A673 (cell line): ENCODE results near the gene TRERF1. TPM values are rescaled to one million over a fixed set of nuclear protein-coding genes. Genes with fewer than 3 reads are reported as not detected.

Source experiments
- BruUV-seq: library from RNA; stranded (reverse); fragments of 400-500 nt; replicated peaks from 2 replicates; lab custom pipeline; 2021; lab: Mats Ljungman, UMichigan
- CTCF ChIA-PET: fragments of 300-600 bp; sonication (Branson Sonifier 250); formaldehyde crosslinking; loops from one replicate; lab custom pipeline; 2022; ENCODE audit warnings: antibody characterized with exemption; lab: Charles Lee
- POLR2A ChIA-PET: fragments of 300-600 bp; sonication (Branson Sonifier 250); formaldehyde crosslinking; loops from one replicate; lab custom pipeline; 2022; ENCODE audit warnings: antibody characterized with exemption; ENCODE audit not compliant: low non-redundant PET; lab: Charles Lee
- DNase-seq: peaks from one replicate; pipeline ENCODE4 v3.0.0-alpha.2; 2015; ENCODE audit warnings: low spot score
- H3K27ac ChIP-seq: fragments of 200-600 bp; sonication (generic); 2 replicates; pipeline ENCODE4 v1.5.1; 2016; ENCODE audit warnings: mixed run types, low read depth, mild to moderate bottlenecking, mixed read lengths, antibody characterized with exemption, low read length; ENCODE audit not compliant: poor library complexity, severe bottlenecking
- H3K27me3 ChIP-seq: fragments of 200-600 bp; sonication (generic); replicated peaks from 2 replicates; pipeline ENCODE4 v1.6.1; 2017; ENCODE audit warnings: mixed run types, low read depth, mild to moderate bottlenecking, mixed read lengths, antibody characterized with exemption, low read length; ENCODE audit not compliant: insufficient read depth, poor library complexity
- H3K36me3 ChIP-seq: fragments of 200-600 bp; sonication (generic); 2 replicates; pipeline ENCODE4 v1.6.1; 2016; ENCODE audit warnings: mixed run types, mild to moderate bottlenecking, mixed read lengths, antibody characterized with exemption, low read length; ENCODE audit not compliant: insufficient read depth, poor library complexity, severe bottlenecking
- H3K4me1 ChIP-seq: fragments of 200-600 bp; sonication (generic); 2 replicates; pipeline ENCODE4 v1.6.1; 2017; ENCODE audit warnings: mixed run types, mild to moderate bottlenecking, mixed read lengths, antibody characterized with exemption, low read length; ENCODE audit not compliant: insufficient read depth, poor library complexity, severe bottlenecking
- H3K4me3 ChIP-seq: fragments of 200-600 bp; sonication (generic); 2 replicates; pipeline ENCODE4 v1.5.1; 2016; ENCODE audit warnings: low read depth, mixed run types, mild to moderate bottlenecking, mixed read lengths, low read length; ENCODE audit not compliant: poor library complexity, severe bottlenecking
- H3K9me3 ChIP-seq: fragments of 200-600 bp; sonication (generic); 2 replicates; pipeline ENCODE4 v1.6.1; 2016; ENCODE audit warnings: mixed run types, low read depth, mild to moderate bottlenecking, mixed read lengths, antibody characterized with exemption, low read length; ENCODE audit not compliant: poor library complexity, severe bottlenecking
- EZH2 ChIP-seq: fragments of 200-600 bp; sonication (generic); IDR thresholded peaks from 2 replicates; pipeline ENCODE4 v1.6.1; 2017; ENCODE audit warnings: borderline replicate concordance, low read depth, mild to moderate bottlenecking, mixed read lengths, antibody characterized with exemption, low read length; ENCODE audit not compliant: poor library complexity, severe bottlenecking
- intact Hi-C: fragments of 100-400 bp; cut with micrococcal nuclease; formaldehyde crosslinking; loops from one replicate; pipeline ENCODE4 v1.10.0; 2022; ENCODE audit not compliant: unreplicated experiment
- total RNA-seq: library from RNA; stranded (reverse); gene quantifications from 2 replicates; pipeline ENCODE4 v1.2.3, GENCODE V29; 2021
- TF ChIP-seq, protein P1 (sequence below): fragments of 300-800, 200-600 bp; sonication (generic); conservative IDR thresholded peaks from 2 replicates; pipeline ENCODE4 v1.5.1; 2017; ENCODE audit warnings: low read depth, mild to moderate bottlenecking, antibody characterized with exemption, low read length, moderate library complexity, mixed read lengths

Gene TRERF1
- total RNA-seq, 1 experiment from 2014 or later, result 9.5 TPM

DNA sequence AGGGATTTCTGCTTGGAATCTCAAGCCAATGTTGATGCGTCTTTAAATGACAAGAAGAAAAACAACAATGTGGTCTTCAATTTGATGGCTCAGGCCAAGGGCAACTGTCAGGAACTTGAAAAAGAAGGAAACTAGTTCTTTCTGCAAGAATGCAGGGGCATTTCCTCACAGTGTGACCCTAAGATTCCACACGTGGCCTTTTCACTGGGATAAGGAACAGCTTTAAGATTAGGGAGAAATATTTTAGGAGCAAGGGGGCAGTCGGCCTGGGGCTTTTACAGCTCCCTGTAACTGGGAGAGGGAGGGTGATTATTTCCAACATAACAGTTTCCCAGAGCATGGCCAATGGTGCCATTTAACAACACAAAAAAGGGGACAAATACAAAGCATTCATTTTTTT, 194.7 kb downstream of the TRERF1 start:
- peaks cover 18% of the 10 kb centered on the region for H3K4me1 ChIP-seq
- BruUV-seq, result no TSS peak

DNA sequence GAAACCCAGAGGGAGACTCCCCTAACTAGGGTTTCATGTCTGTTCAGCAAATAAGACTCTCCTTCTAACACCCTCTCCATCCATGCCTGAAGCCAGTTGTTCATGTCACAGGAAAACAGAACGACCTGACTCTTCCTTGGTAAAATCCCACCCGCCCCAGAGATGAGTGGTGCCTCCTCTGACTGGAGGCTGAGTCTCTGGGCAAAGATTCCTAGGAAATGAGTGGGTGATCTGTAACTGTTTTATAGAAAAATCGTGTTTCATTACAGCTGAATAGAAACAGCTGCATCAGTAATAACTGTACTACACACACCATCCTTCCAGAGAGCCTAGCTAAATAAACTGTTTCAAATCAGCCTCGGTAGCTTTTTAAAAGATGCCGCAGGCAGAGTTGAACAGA, 196.7 kb downstream of the TRERF1 start:
- no peak overlapping the region for H3K4me3 ChIP-seq
- no peak for DNase-seq
- H3K27me3 ChIP-seq, result no peaks in the 10 kb centered on the region
- H3K36me3 ChIP-seq, result no peaks in the 10 kb centered on the region
- no TSS peak for BruUV-seq
- peaks cover 6% of the 10 kb centered on the region for H3K4me1 ChIP-seq
- H3K9me3 ChIP-seq, result no peaks in the 10 kb centered on the region
- intact Hi-C loops, result no loop called here
- ChIA-PET CTCF (no interaction called here), POLR2A (no interaction called here)
- no peak overlapping the region for H3K27ac ChIP-seq
- TF ChIP-seq, protein P1, sequence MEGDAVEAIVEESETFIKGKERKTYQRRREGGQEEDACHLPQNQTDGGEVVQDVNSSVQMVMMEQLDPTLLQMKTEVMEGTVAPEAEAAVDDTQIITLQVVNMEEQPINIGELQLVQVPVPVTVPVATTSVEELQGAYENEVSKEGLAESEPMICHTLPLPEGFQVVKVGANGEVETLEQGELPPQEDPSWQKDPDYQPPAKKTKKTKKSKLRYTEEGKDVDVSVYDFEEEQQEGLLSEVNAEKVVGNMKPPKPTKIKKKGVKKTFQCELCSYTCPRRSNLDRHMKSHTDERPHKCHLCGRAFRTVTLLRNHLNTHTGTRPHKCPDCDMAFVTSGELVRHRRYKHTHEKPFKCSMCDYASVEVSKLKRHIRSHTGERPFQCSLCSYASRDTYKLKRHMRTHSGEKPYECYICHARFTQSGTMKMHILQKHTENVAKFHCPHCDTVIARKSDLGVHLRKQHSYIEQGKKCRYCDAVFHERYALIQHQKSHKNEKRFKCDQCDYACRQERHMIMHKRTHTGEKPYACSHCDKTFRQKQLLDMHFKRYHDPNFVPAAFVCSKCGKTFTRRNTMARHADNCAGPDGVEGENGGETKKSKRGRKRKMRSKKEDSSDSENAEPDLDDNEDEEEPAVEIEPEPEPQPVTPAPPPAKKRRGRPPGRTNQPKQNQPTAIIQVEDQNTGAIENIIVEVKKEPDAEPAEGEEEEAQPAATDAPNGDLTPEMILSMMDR, result no peak
- TF ChIP-seq EZH2, result no peak

More for the DNA sequence above, 194.7 kb downstream of the TRERF1 start:
- no peak overlapping the region for H3K4me3 ChIP-seq
- TF ChIP-seq, protein P1, result no peak
- no peak for TF ChIP-seq EZH2
- no peak for DNase-seq
- no peaks in the 10 kb centered on the region for H3K36me3 ChIP-seq
- ChIA-PET CTCF (no interaction called here), POLR2A (no interaction called here)
- H3K27me3 ChIP-seq, result no peaks in the 10 kb centered on the region
- intact Hi-C loops, result no loop called here
- H3K9me3 ChIP-seq, result no peaks in the 10 kb centered on the region
- no peak overlapping the region for H3K27ac ChIP-seq

DNA sequence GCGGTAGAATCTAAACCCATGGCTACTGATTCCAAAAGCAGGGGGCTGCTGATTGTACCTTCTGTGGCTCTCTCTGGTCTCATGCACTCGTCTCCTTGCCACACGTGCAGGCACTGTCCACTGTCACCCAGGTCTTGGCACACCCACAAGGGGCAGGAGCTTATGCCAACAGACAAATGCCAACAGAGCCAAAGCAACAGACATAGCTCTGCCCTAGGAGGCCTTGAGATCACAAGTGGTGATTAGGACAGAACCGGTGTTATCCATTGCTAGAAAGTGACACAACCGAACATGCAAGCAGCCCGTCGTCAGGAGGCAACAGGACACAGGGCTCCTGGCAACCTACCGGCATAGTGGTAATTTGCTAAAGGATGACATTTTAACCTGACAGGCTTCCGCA, 197.2 kb downstream of the TRERF1 start:
- no peak overlapping the region for H3K27ac ChIP-seq
- intact Hi-C loops, result no loop called here
- no peaks in the 10 kb centered on the region for H3K36me3 ChIP-seq
- TF ChIP-seq EZH2, result no peak
- TF ChIP-seq, protein P1, result no peak
- no peaks in the 10 kb centered on the region for H3K9me3 ChIP-seq
- CTCF ChIA-PET, result no interaction called here
- no TSS peak for BruUV-seq
- H3K4me3 ChIP-seq, result no peak overlapping the region
- POLR2A ChIA-PET, result no interaction called here
- H3K27me3 ChIP-seq, result no peaks in the 10 kb centered on the region
- peaks cover under 1% of the 10 kb centered on the region for H3K4me1 ChIP-seq
- DNase-seq, result no peak
